NCI-H82 (cell line): ENCODE data around the gene NEAT1.
"Not testable (repeated sequence)": the region's sequence is repeated elsewhere in the genome, so short reads cannot be mapped to it uniquely, and the experiment has no call there.

Experiments
- DNase-seq: peaks from one replicate; lab custom pipeline; 2025; lab: John Stamatoyannopoulos, UW

The NEAT1 gene

DNA sequence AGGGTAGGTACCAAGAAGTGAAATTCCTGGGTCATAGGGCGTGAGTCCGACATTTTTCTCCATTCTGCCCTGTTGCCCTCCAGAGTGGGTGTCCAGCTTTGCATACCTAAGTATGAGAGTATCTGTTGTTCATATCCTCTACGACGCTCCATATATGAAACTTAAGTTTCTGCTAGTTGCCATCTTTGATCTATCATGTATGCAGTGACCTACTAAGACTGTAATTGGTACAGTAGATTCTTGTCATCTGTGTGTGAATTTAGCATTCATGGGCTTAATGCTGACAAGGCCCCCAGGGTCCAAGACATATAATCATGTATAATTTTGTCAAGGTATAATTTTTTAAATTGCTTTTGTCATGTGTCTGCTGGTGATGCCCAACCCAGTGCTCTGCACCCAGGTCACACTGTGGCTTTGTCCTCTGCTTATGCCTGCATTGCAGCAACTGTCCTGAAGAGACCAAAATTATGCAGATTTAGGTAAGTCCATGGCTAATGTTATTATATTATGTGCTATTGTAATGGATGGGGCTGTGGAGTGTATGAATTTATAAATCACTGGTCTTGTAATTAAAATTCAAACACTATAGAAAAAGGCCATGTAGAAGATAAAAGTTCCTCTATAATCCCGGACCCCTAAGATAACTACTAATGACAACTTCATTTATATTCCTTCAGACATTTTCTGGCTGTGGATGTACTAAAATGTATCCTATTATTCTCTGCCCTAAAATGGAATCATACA is 12.2 kb downstream of the NEAT1 start:
- DNase-seq, result no peak

DNA sequence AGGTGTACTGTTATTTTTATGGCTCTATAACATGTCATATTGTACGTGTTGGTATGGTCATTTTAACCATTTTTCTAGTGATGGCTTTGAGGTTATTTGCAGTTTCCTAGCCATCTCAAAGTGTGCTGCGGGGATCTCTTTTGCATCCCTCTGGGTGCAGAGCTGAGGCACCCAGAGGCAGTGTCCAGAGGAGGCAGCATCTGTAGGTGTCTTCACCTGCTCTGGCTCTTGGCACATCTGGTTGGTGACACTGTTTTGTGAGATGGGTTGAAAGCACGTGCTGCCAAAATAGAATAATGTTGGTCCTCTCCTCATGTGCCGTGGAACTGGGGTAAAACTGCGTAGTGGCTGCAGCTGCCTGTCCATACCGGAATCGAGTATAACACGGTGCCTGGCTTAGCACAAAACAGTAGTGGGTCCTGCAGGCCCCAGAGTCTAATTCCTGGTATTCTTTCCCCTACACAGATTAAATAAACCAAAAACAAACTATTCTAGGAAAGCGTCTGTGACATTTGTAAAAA is 12.9 kb downstream of the NEAT1 start:
- no peak for DNase-seq

DNA sequence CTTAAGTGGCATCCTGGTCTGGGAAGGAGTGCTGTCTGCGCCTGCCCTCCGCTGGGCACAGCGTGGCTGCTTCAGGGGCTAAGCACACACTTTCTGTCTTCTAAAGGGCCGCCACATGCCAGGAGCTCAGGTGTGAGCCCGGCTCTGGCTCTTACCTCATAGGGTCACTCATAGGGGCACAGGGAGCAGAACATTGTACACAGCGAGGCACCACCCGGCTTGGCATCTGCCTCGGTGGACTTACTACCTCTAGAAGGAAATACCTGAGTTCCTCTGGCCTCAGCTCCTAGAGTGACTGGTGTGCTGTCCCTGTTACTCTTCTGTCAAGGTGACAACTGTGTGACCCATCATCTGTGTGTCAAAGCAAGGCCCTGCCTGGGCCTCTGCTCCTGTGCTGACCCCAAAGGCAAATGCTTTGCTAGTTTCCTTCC is 13.4 kb downstream of the NEAT1 start:
- DNase-seq, result no peak

DNA sequence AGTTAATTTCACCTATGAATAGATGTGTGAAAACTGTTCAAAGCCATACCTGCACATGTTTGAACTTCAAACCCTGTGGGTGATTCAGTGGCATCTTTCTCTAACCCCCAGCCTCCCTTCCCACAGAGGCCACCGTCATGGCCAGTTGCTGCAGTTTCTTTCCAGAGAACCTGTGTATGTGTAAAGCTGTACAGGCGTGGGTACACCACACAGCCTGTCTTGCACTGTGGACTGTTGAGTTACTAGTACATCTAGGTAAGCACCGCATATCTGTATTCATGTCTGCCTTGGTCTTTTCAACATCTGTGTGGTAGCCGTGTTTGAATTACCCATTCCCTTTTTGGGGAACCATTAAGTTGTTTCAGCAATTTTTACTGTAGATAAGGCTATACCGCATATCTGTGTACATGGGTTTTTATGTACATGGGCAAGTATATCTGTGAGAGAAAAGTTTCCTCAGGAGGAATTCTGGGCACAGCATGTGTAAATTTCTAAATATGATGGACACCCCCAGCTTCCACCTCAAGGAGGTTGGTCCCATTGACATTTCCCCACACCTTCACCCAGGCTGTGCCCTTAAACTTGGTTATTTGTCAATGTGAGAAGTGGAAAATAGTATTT is 13.9 kb downstream of the NEAT1 start:
- no peak for DNase-seq

DNA sequence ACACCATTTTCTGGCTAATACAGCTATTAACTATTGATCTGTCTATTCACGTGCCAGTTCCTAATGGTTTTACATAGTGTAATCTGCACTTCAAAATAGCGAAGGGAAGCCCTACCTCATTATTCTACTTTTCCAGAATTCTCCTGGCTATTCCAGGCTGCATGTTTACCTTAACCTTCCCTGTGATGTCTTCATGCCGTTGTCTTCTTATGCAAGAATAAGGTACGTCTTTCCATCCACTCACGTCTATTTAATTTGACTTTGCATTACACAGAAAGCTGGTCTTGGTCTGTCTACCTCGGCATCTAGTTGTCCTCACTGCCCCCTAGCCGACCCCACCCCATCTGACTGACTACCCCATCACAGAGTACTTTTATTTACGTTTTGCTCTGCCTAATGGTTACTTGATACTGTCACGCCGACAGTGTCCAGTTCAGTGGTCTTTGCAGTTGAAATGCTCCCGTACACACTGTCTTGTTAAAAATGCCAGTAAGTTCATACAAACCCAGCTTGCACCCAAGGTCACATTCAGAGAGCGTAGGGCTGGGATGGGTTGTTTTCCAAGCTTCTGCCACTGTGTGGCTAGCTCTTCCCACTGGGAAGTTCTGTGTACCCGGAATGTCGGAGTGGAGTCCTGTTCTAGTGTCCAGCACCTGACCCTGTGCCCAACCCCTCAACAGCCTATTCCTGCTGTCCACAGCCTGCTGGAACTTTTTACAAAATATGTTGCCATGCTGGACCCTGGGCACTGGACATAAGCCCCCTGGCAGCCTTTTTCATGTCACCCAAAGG is 15.0 kb downstream of the NEAT1 start:
- no peak for DNase-seq

DNA sequence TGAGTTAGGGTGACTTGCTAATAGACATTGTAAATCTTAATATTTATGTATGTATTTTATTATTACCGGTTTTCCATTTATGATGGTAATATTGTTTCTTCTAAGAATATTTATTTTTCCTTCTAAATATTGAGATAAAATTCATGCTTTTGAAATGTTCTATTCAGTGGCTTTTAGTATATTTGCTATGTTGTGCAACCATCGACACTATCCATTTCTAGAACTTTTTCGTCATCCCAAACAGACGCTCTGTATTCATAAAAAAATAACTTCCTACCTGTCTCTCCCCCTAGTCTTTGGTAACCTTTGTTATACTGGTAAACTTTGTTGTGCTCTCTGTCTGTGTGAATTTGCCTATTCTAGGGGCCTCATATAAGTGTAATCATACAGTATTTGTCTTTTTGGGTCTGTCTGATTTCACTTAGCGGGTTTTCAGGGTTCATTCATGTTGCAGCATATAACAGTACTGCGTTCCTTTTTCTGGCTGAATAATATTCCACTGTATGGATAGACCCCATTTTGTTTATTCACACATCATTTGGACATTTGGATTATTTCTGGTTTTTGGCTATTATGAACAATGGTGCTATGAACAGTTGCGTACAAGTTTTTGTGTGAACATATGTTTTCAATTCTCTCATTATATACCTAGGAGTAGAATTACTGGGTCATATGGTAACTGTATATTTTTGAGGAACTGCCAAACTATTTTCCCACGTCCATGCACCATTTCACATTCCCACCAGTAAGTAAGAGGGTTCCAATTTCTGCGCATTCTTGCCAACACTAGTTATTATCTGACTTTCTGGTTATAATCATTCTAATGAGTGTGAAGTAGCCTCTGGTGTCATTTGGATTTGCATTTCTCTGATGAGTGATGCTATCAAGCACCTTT is 15.9 kb downstream of the NEAT1 start:
- no peak for DNase-seq

DNA sequence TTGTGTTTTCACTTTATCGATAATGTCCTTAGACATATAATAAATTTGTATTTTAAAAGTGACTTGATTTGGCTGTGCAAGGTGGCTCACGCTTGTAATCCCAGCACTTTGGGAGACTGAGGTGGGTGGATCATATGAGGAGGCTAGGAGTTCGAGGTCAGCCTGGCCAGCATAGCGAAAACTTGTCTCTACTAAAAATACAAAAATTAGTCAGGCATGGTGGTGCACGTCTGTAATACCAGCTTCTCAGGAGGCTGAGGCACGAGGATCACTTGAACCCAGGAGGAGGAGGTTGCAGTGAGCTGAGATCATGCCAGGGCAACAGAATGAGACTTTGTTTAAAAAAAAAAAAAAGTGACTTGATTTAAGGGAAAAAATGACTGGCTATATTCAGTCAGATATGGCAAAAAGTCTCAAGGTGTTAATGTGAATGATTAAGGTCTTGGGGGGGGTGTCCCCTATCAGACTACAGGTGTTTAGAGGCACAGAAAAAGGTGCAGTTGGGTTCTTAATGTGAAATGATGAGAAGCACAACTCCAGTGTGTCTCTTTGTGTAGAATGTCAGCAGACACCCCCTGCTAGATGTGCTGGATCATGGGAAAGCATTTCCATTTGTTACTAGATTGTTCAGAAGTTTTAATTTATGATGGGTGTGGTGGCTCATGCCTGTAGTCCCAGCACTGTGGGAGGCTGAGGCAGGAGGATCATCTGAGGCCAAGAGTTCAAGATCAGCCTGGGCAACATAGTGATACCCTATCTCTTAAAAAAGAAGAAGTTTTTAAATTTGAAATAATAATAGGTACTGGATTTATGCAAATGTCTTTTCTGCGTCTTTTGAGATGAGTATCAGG is 17.0 kb downstream of the NEAT1 start:
- DNase-seq, result no peak

DNA sequence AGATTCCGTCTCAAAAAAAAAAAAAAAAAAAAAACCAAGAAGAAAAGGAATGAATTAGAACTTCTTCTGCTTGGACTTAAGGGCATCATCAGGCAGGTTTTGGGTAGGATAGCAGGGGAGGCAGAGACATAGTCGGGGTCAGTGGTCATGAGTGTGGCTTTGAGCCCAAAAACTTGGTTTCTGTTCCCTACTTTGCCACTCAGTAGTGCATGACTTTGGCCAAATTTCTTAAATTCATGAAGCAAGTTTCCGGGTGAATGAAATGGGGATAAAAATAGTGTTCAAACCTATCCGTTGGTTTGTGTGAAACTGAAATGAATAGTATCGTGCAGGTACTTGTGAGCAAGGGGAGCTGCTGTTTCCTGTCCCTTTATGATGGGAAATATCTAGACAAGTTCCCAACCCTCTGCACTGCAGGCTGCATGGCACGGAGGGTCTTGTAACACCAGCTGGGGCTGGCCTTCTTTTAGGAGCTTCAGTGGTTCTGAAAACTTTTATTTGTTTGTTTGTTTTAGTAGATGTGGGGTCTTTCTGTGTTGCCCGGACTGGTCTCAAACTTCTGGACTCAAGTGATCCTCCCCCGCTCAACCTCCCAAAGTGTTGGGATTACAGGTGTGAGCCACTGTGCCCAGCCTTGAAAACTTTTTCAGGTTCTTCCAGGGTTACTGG is 18.4 kb downstream of the NEAT1 start:
- DNase-seq, result no peak

DNA sequence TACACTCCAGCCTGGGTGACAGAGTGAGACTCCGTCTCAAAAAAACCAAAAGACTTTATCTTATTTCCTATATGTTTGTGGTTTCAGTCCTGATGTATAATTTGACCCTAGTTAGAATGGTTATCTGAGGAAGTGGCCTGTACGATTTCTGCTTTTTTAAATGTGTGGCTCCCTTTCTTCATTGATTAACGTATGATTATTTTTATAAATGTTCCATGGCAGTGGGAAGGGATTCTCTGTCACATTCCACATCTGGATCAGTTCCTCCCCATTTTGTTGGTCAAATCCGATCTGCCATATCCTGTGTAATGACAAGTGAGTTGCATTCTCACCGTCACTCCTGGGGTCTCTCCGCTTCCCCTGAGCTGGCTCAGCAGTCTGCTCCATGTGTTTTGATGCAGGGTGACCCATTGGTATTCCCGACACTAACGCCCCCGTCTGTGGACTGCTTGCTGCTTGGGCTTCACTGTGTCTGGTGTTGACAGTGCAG is 20.3 kb downstream of the NEAT1 start:
- no peak for DNase-seq

DNA sequence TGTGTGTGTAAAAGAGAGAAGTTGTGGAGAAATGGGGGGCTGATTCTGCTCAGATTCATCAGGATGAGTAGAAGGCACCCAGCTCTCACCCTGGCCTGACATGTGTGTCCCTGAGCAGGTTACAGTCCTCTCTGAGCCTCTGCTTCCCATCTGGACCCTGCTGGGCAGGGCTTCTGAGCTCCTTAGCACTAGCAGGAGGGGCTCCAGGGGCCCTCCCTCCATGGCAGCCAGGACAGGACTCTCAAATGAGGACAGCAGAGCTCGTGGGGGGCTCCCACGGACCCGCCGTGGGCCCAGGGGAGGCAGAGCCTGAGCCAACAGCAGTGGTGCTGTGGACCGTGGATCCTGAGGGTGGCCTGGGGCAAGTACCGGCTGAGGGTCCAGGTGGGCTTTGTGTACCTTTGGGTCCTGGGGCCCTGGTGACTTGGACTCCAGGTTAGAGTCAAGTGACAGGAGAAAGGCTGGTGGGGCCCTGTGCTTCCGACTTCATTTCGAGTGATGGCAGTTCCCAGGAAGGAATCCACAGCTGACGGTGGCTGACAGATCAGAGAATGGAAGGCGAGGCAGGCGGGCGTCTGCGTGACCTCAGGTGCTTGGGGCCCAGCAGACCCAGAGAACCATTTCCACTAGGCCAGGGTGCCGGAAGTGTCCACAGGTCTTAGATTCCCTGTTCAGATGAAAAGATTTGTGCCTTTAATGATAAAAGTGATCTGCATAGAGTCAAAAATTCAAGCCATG is 21.9 kb downstream of the NEAT1 start:
- peak; percentile 62 for DNase-seq

DNA sequence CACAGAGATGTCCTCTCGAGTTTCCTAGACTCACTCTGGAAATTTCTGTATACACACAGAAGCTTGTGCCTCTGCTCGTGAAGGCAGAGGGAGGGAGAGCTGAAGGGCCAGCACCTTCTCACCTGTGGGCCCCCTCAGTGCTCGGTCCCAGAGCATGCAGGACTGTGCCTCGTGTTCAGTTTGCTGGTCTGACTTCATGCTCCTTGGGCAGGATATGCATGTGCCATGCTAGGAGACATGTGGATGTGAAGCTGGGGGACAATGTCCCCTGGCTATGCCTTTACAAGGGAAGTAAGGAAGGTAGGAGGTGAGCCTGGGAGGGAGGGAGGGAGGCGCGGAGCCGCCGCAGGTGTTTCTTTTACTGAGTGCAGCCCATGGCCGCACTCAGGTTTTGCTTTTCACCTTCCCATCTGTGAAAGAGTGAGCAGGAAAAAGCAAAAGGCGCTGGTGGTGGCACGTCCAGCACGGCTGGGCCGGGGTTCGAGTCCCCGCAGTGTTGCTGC is 22.6 kb downstream of the NEAT1 start:
- no peak for DNase-seq

DNA sequence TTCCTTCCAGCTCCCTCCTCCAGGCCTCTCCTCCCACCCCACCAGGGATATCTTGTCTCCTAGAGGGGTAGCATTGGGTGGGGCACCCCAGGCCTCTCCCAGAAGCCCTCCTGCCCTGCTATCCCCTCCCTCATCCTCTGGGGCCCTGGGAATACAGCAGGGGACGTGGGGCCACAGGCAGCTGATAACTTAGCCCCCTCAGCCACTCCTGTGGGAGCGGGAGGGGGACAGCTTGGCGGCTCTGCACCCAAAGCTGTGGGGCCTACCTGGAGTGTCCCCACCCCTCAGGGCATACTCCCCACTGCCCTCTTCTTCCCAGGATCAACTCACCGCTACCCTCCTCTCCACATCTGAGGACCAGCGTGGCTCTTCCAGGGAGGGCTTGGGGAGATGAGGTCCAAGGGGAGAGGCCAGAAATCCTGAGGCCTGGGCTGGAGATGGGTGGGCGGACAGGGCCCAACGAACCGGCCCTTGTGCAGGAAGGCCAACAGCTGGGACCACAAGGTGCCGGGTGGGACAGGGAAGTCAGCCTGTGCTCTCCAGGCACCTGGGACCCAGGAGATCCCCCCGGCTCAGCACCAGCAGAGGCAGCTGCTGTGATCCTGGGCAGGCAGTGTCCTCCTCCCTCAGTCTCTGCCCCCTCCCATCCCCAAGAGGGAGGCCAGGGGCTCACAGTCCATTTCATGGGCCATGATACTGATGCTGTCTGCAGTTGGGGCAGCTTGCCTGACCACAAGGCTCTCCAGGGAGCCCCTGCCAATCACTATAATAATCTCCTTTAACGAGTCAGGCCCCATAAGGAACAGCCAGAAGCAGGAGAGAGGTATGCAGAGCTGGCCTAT is 23.2 kb downstream of the NEAT1 start:
- peak; percentile 47 for DNase-seq

DNA sequence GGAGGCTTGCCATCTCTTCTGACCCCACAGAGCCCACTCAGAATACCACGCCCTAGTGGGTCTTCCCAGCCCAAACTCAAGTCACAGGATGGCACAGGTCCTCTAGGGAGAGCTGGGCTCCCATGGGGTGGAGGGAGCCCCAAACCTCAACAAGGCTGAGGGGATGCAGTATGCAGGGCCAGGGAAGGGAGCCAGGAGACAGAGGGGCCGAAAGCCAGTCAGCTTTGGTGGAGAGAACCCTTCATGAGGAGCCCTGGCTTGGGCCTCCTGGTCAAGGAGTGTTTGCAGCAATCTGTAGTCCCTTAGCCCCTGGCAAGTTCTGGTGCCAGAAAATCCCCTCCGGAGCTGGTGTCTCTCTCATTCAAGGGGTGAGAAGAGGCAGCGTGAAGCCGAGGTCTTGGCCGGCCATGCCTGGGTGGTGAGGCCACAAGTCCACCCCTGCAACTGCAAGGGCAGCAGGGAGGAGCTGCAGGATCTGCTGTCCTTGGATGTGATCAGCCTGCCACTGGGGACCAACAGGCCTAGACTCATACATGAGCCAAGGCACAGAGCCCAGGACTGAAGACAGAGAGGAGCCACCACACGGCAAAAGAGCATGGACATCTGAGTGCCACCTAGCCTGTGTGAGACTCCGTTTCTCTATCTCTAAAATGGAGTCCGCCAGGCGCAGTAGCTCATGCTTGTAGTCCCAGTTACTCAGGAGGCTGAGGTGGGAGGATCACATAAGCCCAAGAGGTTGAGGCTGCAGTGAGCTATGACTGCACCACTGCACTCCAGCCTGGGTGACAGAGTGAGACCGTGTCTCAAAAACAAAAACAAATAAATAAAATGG is 24.1 kb downstream of the NEAT1 start:
- no peak for DNase-seq

DNA sequence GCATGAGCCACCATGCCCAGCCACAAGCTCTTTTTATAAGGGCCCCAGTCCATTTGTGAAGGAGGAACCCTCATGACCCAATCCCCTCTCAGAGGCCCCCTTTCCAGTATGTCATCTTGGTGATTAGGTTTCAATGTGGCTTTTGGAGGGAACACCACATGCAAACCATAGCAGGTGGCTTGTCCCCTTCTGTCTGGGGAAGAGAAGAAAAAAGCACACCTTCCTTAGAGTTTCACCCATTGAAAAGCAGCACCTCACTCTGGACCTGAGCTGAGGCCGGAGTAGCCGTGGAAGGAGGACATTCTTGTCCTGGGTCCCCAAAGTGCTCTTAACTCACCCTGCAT is 25.4 kb downstream of the NEAT1 start:
- DNase-seq, result no peak

DNA sequence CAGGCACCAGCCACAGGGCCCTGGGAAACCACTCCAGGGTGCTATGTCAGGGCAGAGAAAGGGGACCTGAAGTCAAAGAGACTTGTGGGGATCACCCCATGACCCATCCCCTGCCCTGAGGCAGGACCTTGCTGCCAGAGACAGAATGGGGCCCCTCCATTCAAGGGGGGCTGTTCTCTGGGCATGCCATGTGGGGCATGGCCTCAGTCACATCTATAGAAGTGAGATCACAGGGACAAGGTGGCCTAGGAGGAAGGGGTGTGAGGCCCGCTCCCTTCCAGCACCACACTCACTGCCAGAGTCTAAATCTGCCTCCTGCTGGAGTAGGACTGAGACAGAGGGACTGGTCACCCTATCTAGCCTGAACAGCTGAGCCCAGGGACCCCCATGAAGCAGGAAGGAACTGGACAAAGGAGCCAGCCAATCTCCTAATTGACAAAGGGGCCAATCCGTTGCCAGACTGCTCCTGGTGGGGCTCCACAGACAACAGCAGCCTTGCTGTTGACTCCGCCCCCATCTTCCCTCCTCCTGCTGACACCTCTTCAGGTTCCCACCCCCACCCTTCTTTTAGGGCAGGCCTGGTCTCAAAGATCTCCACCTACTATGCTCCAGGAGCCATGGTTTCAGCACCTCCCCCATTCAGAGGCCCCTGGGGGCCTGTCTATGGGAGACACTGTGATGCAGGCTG is 26.0 kb downstream of the NEAT1 start:
- DNase-seq, result peak; percentile 33

DNA sequence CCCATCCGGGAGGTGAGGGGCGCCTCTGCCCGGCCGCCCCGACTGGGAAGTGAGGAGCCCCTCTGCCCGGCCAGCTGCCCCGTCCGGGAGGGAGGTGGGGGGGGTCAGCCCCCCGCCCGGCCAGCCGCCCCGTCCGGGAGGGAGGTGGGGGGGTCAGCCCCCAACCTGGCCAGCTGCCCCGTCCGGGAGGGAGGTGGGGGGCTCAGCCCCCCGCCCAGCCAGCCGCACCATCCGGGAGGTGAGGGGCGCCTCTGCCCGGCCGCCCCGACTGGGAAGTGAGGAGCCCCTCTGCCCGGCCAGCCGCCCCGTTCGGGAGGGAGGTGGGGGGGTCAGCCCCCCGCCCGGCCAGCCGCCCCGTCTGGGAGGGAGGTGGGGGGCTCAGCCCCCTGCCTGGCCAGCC is 28.7 kb downstream of the NEAT1 start:
- not testable (repeated sequence) for DNase-seq

DNA sequence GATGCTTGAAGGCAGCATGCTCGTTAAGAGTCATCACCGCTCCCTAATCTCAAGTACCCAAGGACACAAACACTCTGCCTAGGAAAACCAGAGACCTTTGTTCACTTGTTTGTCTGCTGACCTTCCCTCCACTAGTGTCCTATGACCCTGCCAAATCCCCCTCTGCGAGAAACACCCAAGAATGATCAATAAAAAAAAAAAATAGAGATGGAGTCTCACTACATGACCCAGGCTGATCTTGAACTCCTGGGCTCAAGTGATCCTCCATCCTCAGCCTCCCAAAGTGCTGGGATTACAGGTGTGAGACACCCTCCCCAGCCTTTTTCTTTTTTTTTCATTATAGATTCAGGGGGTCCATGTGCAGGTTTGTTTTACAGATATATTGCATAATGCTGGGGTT is 29.7 kb downstream of the NEAT1 start:
- DNase-seq, result not testable (repeated sequence)
